Epithelial cell of proximal tubule (primary cell): Measurements from ENCODE around the gene ANKRD9. TPM values are rescaled to one million over a fixed set of nuclear protein-coding genes. Genes with fewer than 3 reads are reported as not detected.

Source experiments
- DNase-seq: peaks from one replicate; pipeline ENCODE4 v3.0.0-alpha.2; 2011; ENCODE audit warnings: low read depth
- H3K4me3 ChIP-seq: 2 replicates; pipeline ENCODE4 v1.5.1; 2011; ENCODE audit warnings: low read depth, mild to moderate bottlenecking, low read length
- total RNA-seq: library from RNA; depleted of rRNA; stranded (reverse); fragments of >200 nt; gene quantifications from 2 replicates; pipeline ENCODE4 v1.2.3, GENCODE V29; 2015
- TF ChIP-seq, protein P1 (sequence below): conservative IDR thresholded peaks from 2 replicates; pipeline ENCODE4 v1.5.1; 2012; ENCODE audit warnings: low read depth, mild to moderate bottlenecking, low read length

Gene ANKRD9
- total RNA-seq, 1 donor from 2014 or later, result 137 TPM

DNA sequence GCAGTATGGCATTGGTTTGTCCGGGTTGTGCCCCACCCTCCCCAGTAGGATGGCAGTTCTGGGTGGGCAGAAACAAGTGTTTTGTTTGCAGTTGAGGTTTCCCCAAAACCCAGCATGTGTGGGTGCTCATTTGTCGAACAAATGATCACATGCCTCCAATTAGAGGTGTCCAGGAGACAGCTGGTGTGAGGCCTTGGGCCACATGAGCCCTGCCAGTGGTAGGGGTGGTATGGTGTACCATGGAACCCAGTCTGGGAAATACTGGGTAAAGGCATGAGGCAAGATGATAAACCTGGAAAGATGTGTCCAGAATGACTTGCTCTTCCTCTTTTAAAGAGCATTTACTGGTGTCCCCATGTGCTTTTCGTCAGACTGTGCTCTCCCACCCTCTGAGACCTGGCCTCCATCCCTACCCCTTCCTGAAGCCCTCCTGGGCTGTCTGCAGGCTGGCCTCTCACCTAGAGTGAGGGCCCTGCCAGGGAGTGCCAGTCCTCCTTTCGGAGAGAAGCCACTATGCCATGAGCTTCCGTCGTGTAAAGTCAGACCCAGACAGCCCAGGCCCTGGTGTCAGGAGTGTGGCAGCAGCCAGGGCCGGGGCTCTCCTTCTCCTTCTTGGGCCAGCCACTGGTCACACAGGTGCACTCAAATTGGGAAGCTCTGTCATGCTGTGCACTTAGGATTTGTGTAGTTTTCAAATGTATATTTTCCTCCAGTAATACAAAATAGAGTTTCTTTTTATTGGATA lies 17.6 kb downstream of the ANKRD9 start:
- H3K4me3 ChIP-seq, result no peak overlapping the region
- TF ChIP-seq, protein P1, sequence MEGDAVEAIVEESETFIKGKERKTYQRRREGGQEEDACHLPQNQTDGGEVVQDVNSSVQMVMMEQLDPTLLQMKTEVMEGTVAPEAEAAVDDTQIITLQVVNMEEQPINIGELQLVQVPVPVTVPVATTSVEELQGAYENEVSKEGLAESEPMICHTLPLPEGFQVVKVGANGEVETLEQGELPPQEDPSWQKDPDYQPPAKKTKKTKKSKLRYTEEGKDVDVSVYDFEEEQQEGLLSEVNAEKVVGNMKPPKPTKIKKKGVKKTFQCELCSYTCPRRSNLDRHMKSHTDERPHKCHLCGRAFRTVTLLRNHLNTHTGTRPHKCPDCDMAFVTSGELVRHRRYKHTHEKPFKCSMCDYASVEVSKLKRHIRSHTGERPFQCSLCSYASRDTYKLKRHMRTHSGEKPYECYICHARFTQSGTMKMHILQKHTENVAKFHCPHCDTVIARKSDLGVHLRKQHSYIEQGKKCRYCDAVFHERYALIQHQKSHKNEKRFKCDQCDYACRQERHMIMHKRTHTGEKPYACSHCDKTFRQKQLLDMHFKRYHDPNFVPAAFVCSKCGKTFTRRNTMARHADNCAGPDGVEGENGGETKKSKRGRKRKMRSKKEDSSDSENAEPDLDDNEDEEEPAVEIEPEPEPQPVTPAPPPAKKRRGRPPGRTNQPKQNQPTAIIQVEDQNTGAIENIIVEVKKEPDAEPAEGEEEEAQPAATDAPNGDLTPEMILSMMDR, result no peak
- DNase-seq, result no peak

- TF ChIP-seq, protein P1, result no peak
- DNase-seq, result no peak
- H3K4me3 ChIP-seq, result no peak overlapping the region
Measured at GRCh38 chr14:102491366-102491765, 18.2 kb downstream of the ANKRD9 start.

DNA sequence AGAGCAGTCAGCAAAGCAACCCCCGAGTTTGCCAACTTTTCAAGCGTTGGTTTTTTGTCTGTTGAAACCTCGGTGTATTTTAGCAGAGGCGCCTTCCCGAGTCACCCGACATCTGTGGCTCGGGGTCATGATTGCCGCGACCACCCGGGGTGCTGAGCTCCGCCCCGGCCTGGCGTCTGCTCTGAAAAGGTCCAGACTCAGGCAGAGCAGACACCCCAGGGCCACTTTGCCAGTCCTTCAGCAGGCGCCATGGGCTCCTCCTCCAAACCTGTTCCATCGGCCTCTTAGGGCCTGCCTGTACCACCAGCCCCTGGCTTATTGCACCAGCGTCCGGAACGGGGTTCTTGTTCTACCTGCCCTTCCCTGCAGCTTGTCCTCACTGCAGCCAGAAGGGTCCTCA lies 19.1 kb downstream of the ANKRD9 start:
- TF ChIP-seq, protein P1, result no peak
- no peak for DNase-seq
- no peak overlapping the region for H3K4me3 ChIP-seq

DNA sequence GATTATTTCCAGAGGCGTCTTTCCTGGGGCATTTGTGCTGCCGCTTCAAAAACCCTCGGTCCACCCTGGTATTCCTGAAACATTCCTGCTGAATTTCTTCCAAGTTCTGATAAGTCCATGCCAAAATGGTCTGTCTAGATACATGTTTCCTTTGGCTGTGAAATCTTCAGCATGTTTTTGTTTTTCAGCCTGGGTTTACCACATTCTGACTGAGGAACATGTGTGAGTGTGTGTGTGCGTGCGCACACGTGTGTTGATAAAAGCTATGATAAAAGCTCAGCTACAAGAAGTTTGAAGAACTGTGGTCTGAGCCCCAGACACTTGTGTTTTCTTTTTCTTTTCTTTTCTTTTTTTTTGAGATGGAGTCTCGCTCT lies 22.4 kb downstream of the ANKRD9 start:
- no peak overlapping the region for H3K4me3 ChIP-seq
- no peak for DNase-seq
- TF ChIP-seq, protein P1, result no peak

DNA sequence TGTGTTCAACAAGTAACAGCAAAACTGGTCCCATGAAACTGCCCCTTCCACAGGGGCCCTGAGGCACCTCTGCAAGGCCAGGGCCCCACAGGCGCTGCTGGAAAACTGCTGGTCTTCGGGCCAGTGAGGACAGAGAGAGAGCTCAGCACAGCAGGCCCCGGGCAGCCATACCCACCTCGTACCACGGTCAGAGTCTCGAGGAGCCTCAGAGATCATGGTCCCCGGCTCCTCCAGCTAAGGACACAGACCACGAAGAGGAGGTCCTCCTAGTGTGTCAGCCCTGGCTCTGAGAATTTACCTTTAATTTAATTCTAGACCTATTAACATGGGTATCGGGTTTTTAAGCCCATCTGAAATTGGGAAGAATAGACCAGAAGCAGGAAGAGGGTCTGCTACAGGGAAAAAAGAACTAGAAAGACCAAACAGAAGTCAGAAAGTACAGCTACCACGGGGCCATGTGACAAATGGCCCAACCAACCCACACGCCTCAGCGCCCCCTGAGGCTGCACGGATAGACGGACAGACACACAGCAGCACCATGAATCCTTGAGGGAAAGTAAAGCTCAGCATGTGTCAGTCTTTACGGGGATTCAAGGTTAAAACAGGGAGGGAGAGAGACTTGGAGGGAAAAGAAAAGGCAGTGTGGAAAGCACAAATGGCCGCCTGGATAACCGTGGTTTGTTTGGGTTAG lies 22.9 kb downstream of the ANKRD9 start:
- DNase-seq, result no peak
- TF ChIP-seq, protein P1, result no peak
- H3K4me3 ChIP-seq, result no peak overlapping the region

DNA sequence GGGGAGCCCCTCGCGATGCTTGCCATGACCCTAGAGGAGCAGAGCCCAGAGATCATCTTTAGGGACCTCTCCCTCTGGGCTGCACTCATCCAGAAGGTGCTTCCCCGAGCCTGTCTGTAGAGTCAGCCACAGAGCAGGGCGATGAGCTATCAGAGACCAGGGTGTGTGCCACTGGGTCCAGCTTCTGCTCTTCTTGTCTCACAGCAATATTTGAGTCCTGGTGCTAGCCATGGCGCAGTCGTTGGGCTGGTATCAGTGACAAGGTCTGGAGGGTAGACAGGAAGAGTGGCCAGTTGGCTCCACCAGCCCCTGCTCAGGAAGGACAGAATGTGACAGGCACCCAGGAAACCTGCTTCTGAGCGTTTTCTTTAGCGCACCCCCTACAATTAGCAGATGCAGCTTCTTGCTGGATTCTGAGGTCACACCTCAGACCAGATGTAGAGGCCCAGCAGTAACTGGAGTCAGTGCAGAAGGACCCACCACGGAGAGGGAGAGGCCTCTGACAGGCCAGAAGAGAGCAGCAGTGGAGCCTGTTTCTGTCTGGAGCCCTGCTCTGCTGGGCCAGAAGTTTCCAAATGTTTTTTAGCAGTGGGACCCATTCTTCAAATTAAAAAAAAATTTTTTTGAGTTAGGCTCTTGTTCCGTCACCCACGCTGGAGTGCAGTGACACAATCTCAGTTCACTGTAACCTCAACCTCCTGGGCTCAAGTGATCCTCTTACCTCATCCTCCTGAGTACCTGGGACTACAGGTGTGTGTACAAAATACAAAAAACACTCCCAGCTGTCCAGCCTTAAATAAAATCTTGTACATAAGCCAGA lies 23.7 kb downstream of the ANKRD9 start:
- H3K4me3 ChIP-seq, result no peak overlapping the region
- DNase-seq, result no peak
- TF ChIP-seq, protein P1, result no peak
